Measurements from ENCODE around the gene CALHM1. TPM values are rescaled to one million over a fixed set of nuclear protein-coding genes. Genes with fewer than 3 reads are reported as not detected.

The CALHM1 gene
- polyA plus RNA-seq, 4 donors, result 0.06 to 0.12 (median 0.07) TPM

GRCh38 chr10:103457176-103457712 lies 1.5 kb downstream of the CALHM1 start:
- no peak for DNase-seq (ENCODE audit: low read depth in 4 of 4, low spot score in 2 of 4)

GRCh38 chr10:103456074-103456660 lies 2.5 kb downstream of the CALHM1 start:
- no peak for DNase-seq (ENCODE audit: low read depth in 4 of 4, low spot score in 2 of 4)

DNA sequence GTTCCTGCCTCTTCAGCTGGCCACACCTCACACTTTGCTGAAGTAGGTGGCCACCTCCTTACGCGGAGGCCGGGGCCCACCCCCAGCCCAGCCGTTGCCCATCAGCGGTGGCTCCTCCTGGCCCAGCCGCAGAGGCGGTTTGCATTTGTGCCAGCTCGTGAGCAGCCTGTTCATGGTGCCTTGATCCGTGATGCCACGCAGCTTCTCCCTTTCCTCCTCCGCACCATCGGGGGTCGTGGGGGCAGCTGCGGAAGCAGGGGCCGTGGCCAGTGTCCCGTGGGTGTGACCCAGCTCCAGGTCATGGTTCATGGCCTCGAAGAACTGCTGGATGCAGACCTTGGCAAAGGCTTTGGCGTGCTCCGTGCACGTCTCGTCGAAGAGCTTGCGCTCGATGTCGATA lies 3.5 kb downstream of the CALHM1 start:
- DNase-seq (ENCODE audit: low read depth in 4 of 4, low spot score in 2 of 4), result no peak

DNA sequence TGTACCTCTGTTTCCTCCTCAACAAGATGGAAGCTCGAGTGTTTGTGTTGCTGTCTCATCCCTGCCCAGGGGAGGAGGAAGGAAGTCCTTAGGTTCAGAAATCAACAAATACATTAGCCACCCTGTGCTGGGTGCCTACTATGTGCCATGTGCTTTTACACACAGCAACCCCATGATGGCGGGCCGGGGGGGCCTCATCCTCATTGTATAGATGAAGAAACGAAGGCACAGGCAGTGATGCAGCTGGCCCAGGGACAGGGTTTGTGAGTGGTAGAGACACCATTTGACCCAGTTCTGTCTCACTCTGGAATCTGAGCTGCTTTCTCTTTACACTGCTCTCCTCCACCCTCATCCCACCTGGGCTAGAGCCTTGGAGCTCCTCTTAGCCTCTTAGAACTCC lies 4.7 kb downstream of the CALHM1 start:
- no peak for DNase-seq (ENCODE audit: low read depth in 4 of 4, low spot score in 2 of 4)

DNA sequence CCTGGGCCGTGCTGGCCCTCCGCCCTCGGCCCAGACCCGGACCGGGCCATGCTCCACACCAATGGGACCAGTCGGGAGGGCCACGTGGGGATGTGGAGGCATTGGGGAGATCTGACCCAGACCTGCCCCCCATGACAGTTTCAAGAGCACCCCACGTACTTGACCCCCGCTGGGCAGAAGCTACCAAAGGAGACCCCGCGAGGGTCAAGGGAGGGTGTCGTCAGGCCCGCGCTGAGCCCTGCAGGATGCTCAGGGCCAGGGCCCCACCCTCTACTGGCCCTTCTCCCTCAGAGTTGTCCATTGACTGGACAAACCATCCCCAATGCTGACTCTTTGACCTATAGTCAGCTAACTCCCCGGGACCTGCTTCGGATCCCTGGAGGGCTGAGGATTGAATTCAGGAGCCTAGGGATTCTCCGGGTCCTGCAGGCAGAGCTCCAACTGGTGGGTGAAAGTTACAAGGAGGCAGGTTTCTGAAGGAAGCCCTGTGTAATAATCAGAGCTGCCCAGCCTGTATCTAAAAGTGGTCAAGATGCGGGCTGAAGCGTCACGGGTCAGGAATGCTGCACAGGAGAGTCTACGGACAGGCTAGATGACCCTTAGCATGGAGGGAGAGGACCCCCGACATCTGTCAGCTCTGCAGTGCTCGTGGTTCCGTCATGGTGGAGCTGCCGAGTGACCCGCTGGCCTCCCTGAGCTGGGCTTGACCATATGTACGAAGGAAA lies 6.0 kb downstream of the CALHM1 start:
- no peak for DNase-seq (ENCODE audit: low read depth in 4 of 4, low spot score in 2 of 4)

DNA sequence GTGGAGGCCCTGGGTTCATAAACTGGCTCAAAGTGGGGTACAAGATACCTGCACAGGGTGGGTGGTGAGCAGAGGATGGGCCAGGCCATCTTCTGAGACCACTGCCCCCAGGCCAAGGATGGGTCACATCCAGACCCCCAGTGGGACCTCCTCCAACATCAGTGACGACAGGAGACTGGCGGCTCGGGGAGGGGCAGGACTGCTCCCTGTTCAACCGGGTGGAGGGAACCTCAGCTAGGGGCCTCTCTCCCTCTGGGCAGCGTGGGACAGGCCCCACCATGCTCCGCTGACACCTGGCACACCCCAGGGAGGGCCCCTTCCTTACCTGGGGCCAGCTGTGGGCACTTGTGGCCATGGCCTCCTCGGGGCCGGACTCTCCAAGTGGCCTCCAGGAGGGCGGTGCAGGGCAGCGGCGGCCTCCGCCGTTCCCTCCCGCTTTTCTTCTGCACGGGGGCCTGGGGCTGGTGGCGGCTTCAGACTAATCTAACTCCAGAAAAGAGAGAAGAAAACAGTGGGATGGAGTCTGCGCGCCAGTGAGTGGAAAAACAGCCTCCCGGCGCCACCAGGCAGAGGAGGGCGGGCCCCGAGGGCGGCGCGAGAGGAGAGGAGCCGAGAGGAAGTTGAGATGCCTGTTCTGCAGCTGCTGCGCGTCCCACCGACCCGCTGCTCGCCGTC lies 6.7 kb downstream of the CALHM1 start, which contains the start of gene CALHM2:
TSS of gene CALHM2 (minus strand) at position 540 of the 675 bp plus-strand sequence. CDS start 2,429 bp downstream, outside the sequence.
- peak in 3 of 4 donors; percentile 23 to 56 (median 45) for DNase-seq (ENCODE audit: low read depth in 4 of 4, low spot score in 2 of 4)

- no peak for DNase-seq (ENCODE audit: low read depth in 4 of 4, low spot score in 2 of 4)
Measured at GRCh38 chr10:103451091-103451813, 7.4 kb downstream of the CALHM1 start.

GRCh38 chr10:103450201-103450695 lies 8.5 kb downstream of the CALHM1 start:
- DNase-seq (ENCODE audit: low read depth in 4 of 4, low spot score in 2 of 4), result no peak

DNA sequence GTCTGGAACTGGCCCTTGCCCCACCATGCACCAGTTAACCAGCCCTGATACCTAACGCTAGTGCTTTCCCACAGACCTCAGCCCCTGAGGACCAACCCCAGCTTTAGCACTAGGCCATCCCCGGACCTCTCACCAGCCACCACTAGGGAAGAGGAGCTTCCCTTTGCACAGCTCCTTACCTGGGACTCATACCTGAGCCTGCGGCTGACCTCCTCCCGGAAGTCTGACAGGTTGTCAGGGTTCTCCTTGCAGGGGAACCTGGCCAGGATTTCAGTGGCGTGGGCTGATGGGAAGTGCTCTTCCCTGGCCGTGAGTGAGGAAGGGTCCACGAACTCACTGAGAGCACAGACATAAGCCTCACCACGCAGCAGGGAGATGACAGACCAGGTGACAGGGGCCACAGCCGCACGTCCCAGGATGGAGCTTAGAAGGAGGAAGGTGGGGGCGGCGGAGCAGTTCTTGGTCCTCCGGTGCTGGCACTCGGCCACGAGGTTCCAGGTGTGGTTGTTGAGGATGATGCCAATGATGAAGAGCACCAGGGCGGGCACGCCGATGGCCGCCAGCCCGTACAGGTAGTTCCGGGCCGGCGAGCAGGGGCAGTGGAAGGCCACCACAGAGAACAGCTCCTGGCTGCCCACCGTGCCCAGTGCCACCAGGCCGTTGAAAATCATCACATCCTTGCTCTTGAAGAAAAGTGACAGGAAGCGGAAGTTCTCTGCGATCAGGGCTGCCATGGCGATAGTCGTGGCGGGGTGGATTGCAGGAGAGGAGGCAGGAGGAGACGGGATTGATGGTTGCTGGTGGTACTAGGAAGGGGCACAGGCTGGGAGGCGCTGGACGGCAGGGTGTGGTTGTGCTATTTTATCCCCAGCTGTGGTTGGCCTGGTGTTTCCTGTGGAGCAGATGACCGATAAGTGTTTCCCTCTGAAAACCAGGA lies 9.2 kb downstream of the CALHM1 start:
- no peak for DNase-seq (ENCODE audit: low read depth in 4 of 4, low spot score in 2 of 4)

- DNase-seq (ENCODE audit: low read depth in 4 of 4, low spot score in 2 of 4), result no peak
Measured at GRCh38 chr10:103448746-103449145, 10.0 kb downstream of the CALHM1 start.

- DNase-seq (ENCODE audit: low read depth in 4 of 4, low spot score in 2 of 4), result no peak
Measured at GRCh38 chr10:103447187-103447586, 11.5 kb downstream of the CALHM1 start.

DNA sequence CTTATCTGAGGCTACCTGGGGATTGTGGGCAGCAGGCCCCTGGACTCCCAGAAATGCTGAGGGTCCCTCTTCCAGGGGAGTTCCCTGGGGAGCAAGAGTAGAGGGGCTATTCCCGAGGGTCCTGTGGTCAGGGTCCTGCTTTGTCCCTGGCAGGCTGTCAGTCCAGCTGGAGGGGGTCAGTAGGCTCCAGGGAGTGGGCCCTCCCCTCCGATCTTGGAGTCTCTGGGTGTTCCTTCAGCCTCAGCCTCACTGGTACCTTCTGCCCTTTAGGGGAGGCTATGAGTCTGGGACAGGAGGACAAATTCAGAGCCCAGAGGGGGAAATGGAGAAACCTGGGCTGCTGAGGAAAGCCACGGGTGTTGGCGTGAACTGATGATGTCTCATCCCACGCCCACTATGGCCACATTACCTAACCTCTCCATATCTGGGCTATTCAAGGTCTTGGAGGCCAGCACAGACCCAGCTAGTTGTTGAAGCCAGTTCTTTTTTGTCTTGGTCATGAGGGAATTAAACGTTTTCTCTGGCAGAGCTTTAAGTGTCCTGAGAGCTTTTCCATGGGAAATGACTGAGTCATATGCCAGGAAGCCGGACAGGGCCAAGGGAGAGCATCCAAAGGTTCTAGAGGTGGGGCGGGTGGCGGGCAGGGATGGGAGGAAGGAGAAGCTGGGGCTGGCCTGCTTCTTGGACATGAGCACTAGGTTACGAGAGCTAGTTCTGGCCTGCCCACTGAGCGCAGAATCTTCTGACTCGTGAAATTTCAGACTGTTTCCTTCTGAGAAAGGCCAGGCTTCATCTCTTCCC lies 12.7 kb downstream of the CALHM1 start:
- no peak for DNase-seq (ENCODE audit: low read depth in 4 of 4, low spot score in 2 of 4)

DNA sequence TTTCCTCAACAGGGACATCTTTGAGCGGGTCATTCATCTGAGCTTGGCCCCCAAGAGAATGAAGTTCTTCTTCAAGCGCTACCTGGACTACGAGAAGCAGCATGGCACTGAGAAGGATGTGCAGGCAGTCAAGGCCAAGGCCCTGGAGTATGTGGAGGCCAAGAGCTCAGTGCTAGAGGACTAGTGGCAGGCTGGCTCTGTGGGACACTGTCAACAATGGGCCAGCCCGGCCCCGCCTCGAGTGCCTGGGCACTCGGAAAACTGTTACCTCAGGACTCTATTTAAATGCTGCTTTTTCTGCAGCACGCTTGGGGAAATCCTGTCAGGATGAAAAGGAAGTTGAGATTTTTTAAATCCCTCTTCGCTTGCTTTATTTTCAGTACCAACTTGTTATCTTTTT lies 13.3 kb downstream of the CALHM1 start:
- DNase-seq (ENCODE audit: low read depth in 4 of 4, low spot score in 2 of 4), result no peak

GRCh38 chr10:103444478-103444877 lies 14.2 kb downstream of the CALHM1 start:
- no peak for DNase-seq (ENCODE audit: low read depth in 4 of 4, low spot score in 2 of 4)

DNA sequence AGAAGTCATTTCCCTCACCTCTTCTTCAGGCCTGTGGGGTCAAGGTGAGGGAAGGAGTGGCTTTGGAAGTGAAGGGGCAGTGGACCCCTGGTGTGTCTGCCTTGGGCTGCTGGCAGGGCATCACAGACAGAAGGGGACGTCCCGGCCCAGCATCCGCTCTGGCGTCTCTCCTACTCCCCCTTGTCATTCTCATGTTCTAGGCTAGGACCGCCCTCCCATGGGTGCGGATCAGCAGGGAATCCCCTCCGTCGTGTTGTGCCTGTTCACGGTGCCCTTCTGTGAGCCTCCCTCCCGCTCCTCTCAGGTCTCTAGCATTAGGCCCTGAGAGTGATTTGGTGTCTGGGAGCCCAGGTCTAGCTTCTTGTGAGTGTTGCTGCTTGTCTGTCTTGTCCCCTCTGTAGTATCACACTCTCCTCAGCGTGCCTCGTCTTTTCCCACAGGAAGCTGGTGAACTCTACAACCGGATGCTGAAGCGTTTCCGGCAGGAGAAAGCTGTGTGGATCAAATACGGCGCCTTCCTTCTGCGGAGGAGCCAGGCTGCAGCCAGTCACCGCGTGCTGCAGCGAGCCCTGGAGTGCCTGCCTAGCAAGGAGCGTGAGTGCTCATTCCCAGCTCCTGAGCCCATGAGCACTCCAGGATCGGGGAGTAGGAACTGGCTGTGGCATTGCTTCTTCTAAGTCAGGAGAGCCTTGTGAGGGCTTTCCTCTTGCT lies 15.1 kb downstream of the CALHM1 start:
- no peak for DNase-seq (ENCODE audit: low read depth in 4 of 4, low spot score in 2 of 4)

DNA sequence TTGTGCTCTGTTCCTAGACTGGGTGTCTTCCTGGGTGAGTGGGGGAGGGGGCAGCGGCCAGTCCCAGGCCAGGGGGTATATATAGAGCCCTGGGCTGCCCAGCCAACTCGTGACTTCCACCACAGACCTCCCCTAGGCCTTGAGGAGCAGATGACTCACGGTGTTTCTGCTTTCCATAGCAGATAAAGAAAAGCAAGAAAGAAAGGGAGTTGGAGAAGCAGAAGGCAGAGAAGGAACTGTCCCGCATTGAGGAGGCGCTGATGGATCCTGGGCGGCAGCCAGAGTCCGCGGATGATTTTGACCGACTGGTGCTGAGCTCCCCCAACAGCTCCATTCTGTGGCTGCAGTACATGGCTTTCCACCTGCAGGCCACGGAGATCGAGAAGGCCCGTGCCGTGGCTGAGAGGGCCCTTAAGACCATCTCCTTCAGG lies 16.7 kb downstream of the CALHM1 start:
- DNase-seq (ENCODE audit: low read depth in 4 of 4, low spot score in 2 of 4), result no peak

DNA sequence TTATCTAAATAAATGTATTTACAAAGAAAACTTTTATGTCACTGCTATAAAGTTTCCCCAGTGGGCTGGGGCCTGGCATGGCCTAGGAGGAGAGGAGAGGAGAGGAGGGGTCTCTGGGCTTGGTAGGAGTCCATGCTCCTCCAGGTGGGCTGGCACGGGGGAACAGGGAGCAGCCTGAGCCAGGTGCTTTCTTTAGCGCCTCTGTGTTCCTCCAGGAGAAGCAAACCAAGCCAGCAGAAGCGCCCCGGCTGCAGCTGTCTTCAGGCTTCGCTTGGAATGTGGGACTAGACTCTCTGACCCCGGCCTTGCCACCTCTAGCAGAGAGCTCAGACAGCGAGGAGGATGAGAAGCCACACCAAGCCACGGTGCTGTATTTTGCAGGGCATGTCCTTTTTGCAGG lies 17.1 kb downstream of the CALHM1 start:
- no peak for DNase-seq (ENCODE audit: low read depth in 4 of 4, low spot score in 2 of 4)

DNA sequence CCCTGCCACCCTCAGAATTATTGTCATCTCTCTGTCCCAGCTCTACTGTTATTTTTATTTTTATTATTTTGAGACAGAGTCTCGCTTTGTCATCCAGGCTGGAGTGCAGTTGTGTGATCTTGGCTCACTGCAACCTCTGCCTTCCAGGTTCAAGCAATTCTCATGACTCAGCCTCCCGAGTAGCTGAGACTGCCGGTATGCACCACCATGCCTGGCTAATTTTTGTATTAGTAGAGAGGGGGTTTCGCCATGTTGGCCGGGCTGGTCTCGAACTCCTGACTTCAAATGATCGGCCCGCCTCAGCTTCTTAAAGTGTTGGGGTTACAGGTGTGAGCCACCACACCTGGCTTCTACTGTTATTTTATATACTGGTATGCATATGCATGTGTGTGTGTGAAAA lies 17.5 kb downstream of the CALHM1 start:
- no peak for DNase-seq (ENCODE audit: low read depth in 4 of 4, low spot score in 2 of 4)
